HepG2 (cell line): ENCODE data around the gene RANBP2. TPM values are rescaled to one million over a fixed set of nuclear protein-coding genes. Genes with fewer than 3 reads are reported as not detected.

ENCODE experiments used
- ATF1 ChIP-seq: IDR thresholded peaks from 2 replicates; pipeline ENCODE4 v1.6.1; 2016; ENCODE audit warnings: mild to moderate bottlenecking, control low read depth
- CBX5 ChIP-seq: sonication (generic); formaldehyde crosslinking; IDR thresholded peaks from 2 replicates; pipeline ENCODE4 v1.4.0; 2020; ENCODE audit warnings: missing genetic modification reagents, borderline replicate concordance
- CCAR2 ChIP-seq: fragments of 200-400 bp; formaldehyde crosslinking; optimal IDR thresholded peaks from 2 replicates; pipeline ENCODE3; 2018; ENCODE audit warnings: low read depth, mild to moderate bottlenecking, low read length, moderate library complexity
- FOXO1 ChIP-seq: sonication (generic); formaldehyde crosslinking; IDR thresholded peaks from 2 replicates; pipeline ENCODE4 v1.4.0; 2020; ENCODE audit warnings: missing genetic modification reagents
- FOXP1 ChIP-seq, 2 experiments: fragments of 450-650 bp in 1 of 2; IDR thresholded peaks; 2 replicates each; pipeline ENCODE4 v1.6.1; 2017 to 2018; ENCODE audit warnings: antibody characterized with exemption in 1 of 2
- HNRNPH1 ChIP-seq: fragments of 200-400 bp; formaldehyde crosslinking; optimal IDR thresholded peaks from 2 replicates; pipeline ENCODE3; 2017; ENCODE audit warnings: mild to moderate bottlenecking, low read depth, low read length
- KAT7 ChIP-seq: IDR thresholded peaks from 2 replicates; pipeline ENCODE4 v1.6.1; 2018; ENCODE audit warnings: borderline replicate concordance, missing compliant biosample characterization
- KDM6A ChIP-seq: IDR thresholded peaks from 2 replicates; pipeline ENCODE4 v1.6.1; 2016; ENCODE audit warnings: low read depth
- MLXIP ChIP-seq: sonication (generic); formaldehyde crosslinking; IDR thresholded peaks from 2 replicates; pipeline ENCODE4 v1.9.0; 2021; ENCODE audit warnings: missing genetic modification reagents, borderline replicate concordance
- MNT ChIP-seq: fragments of 450-650 bp; IDR thresholded peaks from 2 replicates; pipeline ENCODE4 v1.6.1; 2016
- RBM22 ChIP-seq: fragments of 200-400 bp; formaldehyde crosslinking; optimal IDR thresholded peaks from 2 replicates; pipeline ENCODE3; 2017; ENCODE audit warnings: mild to moderate bottlenecking, low read length, moderate library complexity
- REXO4 ChIP-seq: sonication (generic); formaldehyde crosslinking; IDR thresholded peaks from 2 replicates; pipeline ENCODE4 v1.8.0; 2022; ENCODE audit warnings: missing genetic modification reagents, mild to moderate bottlenecking, borderline replicate concordance
- SP140L ChIP-seq: sonication (generic); formaldehyde crosslinking; IDR thresholded peaks from 2 replicates; pipeline ENCODE4 v1.4.0; 2020; ENCODE audit warnings: missing genetic modification reagents, borderline replicate concordance
- SRSF9 ChIP-seq: fragments of 200-400 bp; formaldehyde crosslinking; IDR thresholded peaks from 2 replicates; pipeline ENCODE4 v1.6.1; 2018; ENCODE audit warnings: borderline replicate concordance, mild to moderate bottlenecking, low read depth, low read length; ENCODE audit not compliant: insufficient read depth, poor library complexity, severe bottlenecking
- TCF12 ChIP-seq, 2 experiments: fragments of 450-650 bp in 1 of 2; sonication (generic) in 1 of 2; formaldehyde crosslinking in 1 of 2; IDR thresholded peaks; 2 replicates each; pipeline versions ENCODE4 v1.6.1 to v1.8.0; 2017 to 2022; ENCODE audit warnings: antibody characterized with exemption in 1 of 2, mild to moderate bottlenecking in 1 of 2, missing genetic modification reagents in 1 of 2, moderate library complexity in 1 of 2
- USF2 ChIP-seq, 2 experiments: sonication (generic) in 1 of 2; formaldehyde crosslinking in 1 of 2; IDR thresholded peaks; 2 replicates each; pipeline versions ENCODE4 v1.5.1 to v1.6.1; 2011 to 2020; ENCODE audit warnings: borderline replicate concordance in 1 of 2, low read depth in 1 of 2, low read length in 1 of 2, mild to moderate bottlenecking in 1 of 2, missing genetic modification reagents in 1 of 2, moderate library complexity in 1 of 2
- ZNF12 ChIP-seq: sonication (generic); formaldehyde crosslinking; IDR thresholded peaks from 2 replicates; pipeline ENCODE4 v1.5.0; 2020; ENCODE audit warnings: missing genetic modification reagents
- ZNF33A ChIP-seq: sonication (generic); formaldehyde crosslinking; IDR thresholded peaks from 2 replicates; pipeline ENCODE4 v1.5.1; 2020; ENCODE audit warnings: missing genetic modification reagents, mild to moderate bottlenecking, moderate library complexity, borderline replicate concordance
- ZNF564 ChIP-seq: sonication (generic); formaldehyde crosslinking; IDR thresholded peaks from 2 replicates; pipeline ENCODE4 v1.8.1; 2023; ENCODE audit warnings: mild to moderate bottlenecking, missing genetic modification reagents
- ZNF570 ChIP-seq: sonication (generic); formaldehyde crosslinking; IDR thresholded peaks from 2 replicates; pipeline ENCODE4 v1.4.0; 2020; ENCODE audit warnings: mild to moderate bottlenecking, missing genetic modification reagents, borderline replicate concordance
- ZNF891 ChIP-seq: sonication (generic); formaldehyde crosslinking; IDR thresholded peaks from 2 replicates; pipeline ENCODE4 v1.5.0; 2020; ENCODE audit warnings: mild to moderate bottlenecking, missing genetic modification reagents
- ZSCAN21 ChIP-seq: sonication (generic); formaldehyde crosslinking; IDR thresholded peaks from 2 replicates; pipeline ENCODE4 v1.8.0; 2022; ENCODE audit warnings: mild to moderate bottlenecking, missing genetic modification reagents, moderate library complexity, borderline replicate concordance
- polyA plus RNA-seq, 8 experiments: library from polyadenylated mRNA; depleted of rRNA in 3 of 8; stranded (reverse) in 7 of 8; unstranded in 1 of 8; fragments of >200 nt; fragmentation: Illumina TruSeq in 4 of 8; extraction: Trizol in 4 of 8; gene quantifications; 2 replicates each; pipeline versions ENCODE4 v1.2.1 to v1.2.3, GENCODE V29; 2011 to 2016; ENCODE audit warnings: low read depth in 4 of 8, missing spikeins in 1 of 8, mixed read lengths in 1 of 8; ENCODE audit not compliant: insufficient read depth in 1 of 8
- total RNA-seq, 5 experiments: library from RNA; depleted of rRNA; stranded (reverse); fragments of >200 nt; fragmentation: Illumina TruSeq; extraction: Trizol; gene quantifications; 2 replicates each; pipeline ENCODE4 v1.2.3, GENCODE V29; 2016; ENCODE audit warnings: low read depth in 1 of 5

The RANBP2 gene
- total and polyA plus RNA-seq, 2 of the 13 experiments (the other 11 are each of a cell fraction or from before 2014, with no cell fraction given), result 12.2 to 87.0 TPM

GRCh38 chr2:108786354-108787215, 67.3 kb downstream of the RANBP2 start, which contains the start of gene CCDC138 (continued):
- TF ChIP-seq MLXIP (CRISPR knock-in tag), result no peak
- no peak for TF ChIP-seq USF2 (IDR thresholded peaks at IDR 0.05; ENCODE audit: low read depth, low read length)
- TF ChIP-seq USF2 (CRISPR knock-in tag; IDR thresholded peaks at IDR 0.05; ENCODE audit: borderline replicate concordance), result 0 out of 2 replicates have a peak, but pooled peaks have one; percentile 6
- TF ChIP-seq ATF1 (CRISPR knock-in tag), result peak; percentile 52; the same call in 1 of the 2 replicates
- no peak for TF ChIP-seq HNRNPH1
- TF ChIP-seq REXO4, result no peak
- TF ChIP-seq KDM6A (CRISPR knock-in tag), result no peak
- peak; percentile 61 for TF ChIP-seq MNT
- TF ChIP-seq ZNF564 (CRISPR knock-in tag), result peak; percentile 83
- no peak for TF ChIP-seq CBX5 (CRISPR knock-in tag)
- TF ChIP-seq ZNF12 (CRISPR knock-in tag), result no peak
- no peak for TF ChIP-seq FOXP1 (IDR thresholded peaks at IDR 0.05)
- peak; percentile 45; the same call in 1 of the 2 replicates for TF ChIP-seq FOXP1 (CRISPR knock-in tag; IDR thresholded peaks at IDR 0.05)
- TF ChIP-seq RBM22, result peak; percentile 97
- TF ChIP-seq ZNF570 (CRISPR knock-in tag), result no peak
- TF ChIP-seq KAT7 (CRISPR knock-in tag), result peak; percentile 88; the same call in 1 of the 2 replicates
- TF ChIP-seq TCF12 (IDR thresholded peaks at IDR 0.05), result no peak
- TF ChIP-seq TCF12 (CRISPR knock-in tag; IDR thresholded peaks at IDR 0.05), result no peak; the same call in 1 of the 2 replicates
- TF ChIP-seq FOXO1, result no peak; the same call in 1 of the 2 replicates
- TF ChIP-seq CCAR2, result no peak
- no peak for TF ChIP-seq SP140L (CRISPR knock-in tag)
- no peak for TF ChIP-seq SRSF9
- no peak; the same call in 1 of the 2 replicates for TF ChIP-seq ZSCAN21 (CRISPR knock-in tag)
- peak; percentile 52; the same call in 1 of the 2 replicates for TF ChIP-seq ZNF891
- no peak for TF ChIP-seq ZNF33A (CRISPR knock-in tag)
